LNCAP (cell line): ENCODE measurements around the gene BTN1A1.

Experiments
- CTCF ChIP-seq: fragments of 450-650 bp; IDR thresholded peaks from 2 replicates; pipeline ENCODE4 v1.5.1; 2017; ENCODE audit warnings: mild to moderate bottlenecking

BTN1A1 gene

GRCh38 chr6:26520237-26520849, 20.2 kb downstream of the BTN1A1 start:
- no peak for TF ChIP-seq CTCF

GRCh38 chr6:26520850-26521599, 20.9 kb downstream of the BTN1A1 start:
- no peak for TF ChIP-seq CTCF

- TF ChIP-seq CTCF = no peak; the same call in 1 of the 2 replicates
Measured at GRCh38 chr6:26521600-26522391, 21.7 kb downstream of the BTN1A1 start.

- no peak for TF ChIP-seq CTCF
Measured at GRCh38 chr6:26524722-26525370, 24.7 kb downstream of the BTN1A1 start.

- no peak for TF ChIP-seq CTCF
Measured at GRCh38 chr6:26525838-26526237, 25.7 kb downstream of the BTN1A1 start.

GRCh38 chr6:26526928-26527327, 26.8 kb downstream of the BTN1A1 start:
- no peak for TF ChIP-seq CTCF

- no peak for TF ChIP-seq CTCF
Measured at GRCh38 chr6:26530203-26530602, 30.1 kb downstream of the BTN1A1 start.
